ENCODE results near the gene TNFRSF14.

DNA sequence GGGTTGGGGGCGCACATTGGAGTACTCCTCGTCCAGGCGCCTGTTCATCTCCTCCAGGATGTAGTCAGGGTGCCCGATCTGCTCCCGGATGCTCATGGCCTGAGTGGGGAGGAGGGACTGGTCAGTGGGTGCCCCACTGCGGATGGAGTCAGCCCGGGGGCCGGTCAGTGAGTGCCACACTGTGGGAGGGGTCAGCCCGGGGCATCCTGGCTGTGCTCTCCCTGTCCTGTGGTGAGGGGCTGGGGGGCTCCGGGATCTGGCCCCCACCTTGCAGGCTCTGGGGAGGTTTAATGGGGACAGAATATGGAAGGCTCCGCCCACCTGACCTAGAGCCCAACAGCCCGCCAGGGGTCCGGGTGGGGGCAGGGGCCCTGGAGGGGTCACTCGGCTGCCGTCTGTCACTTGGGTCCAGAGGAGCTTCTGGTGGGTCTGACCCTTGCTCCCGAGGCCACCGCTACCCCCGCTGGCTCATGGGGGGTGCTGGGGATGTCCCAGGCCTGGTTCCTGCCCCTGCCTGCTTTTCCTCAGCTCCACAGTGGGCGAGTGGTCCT is 39.2 kb downstream of the TNFRSF14 start:
- TF ChIP-seq CREB1 (IDR thresholded peaks at IDR 0.05; ENCODE audit: low read depth) (no peak), EP300 (IDR thresholded peaks at IDR 0.05; ENCODE audit: borderline replicate concordance) (no peak), EGR1 (IDR thresholded peaks at IDR 0.05) (no peak), NFIC (IDR thresholded peaks at IDR 0.05) (no peak), CEBPB (IDR thresholded peaks at IDR 0.05) (no peak), TAF1 (IDR thresholded peaks at IDR 0.05; ENCODE audit: low read depth) (no peak), YY1 (IDR thresholded peaks at IDR 0.05; ENCODE audit: low read depth) (no peak), RAD21 (IDR thresholded peaks at IDR 0.05; ENCODE audit: low read depth) (no peak)
- TF ChIP-seq, protein P1, sequence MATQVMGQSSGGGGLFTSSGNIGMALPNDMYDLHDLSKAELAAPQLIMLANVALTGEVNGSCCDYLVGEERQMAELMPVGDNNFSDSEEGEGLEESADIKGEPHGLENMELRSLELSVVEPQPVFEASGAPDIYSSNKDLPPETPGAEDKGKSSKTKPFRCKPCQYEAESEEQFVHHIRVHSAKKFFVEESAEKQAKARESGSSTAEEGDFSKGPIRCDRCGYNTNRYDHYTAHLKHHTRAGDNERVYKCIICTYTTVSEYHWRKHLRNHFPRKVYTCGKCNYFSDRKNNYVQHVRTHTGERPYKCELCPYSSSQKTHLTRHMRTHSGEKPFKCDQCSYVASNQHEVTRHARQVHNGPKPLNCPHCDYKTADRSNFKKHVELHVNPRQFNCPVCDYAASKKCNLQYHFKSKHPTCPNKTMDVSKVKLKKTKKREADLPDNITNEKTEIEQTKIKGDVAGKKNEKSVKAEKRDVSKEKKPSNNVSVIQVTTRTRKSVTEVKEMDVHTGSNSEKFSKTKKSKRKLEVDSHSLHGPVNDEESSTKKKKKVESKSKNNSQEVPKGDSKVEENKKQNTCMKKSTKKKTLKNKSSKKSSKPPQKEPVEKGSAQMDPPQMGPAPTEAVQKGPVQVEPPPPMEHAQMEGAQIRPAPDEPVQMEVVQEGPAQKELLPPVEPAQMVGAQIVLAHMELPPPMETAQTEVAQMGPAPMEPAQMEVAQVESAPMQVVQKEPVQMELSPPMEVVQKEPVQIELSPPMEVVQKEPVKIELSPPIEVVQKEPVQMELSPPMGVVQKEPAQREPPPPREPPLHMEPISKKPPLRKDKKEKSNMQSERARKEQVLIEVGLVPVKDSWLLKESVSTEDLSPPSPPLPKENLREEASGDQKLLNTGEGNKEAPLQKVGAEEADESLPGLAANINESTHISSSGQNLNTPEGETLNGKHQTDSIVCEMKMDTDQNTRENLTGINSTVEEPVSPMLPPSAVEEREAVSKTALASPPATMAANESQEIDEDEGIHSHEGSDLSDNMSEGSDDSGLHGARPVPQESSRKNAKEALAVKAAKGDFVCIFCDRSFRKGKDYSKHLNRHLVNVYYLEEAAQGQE (IDR thresholded peaks at IDR 0.05; ENCODE audit: low read depth), result no peak
- TF ChIP-seq, protein P2, sequence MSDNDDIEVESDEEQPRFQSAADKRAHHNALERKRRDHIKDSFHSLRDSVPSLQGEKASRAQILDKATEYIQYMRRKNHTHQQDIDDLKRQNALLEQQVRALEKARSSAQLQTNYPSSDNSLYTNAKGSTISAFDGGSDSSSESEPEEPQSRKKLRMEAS (IDR thresholded peaks at IDR 0.05), result no peak
- TF ChIP-seq, protein P3, sequence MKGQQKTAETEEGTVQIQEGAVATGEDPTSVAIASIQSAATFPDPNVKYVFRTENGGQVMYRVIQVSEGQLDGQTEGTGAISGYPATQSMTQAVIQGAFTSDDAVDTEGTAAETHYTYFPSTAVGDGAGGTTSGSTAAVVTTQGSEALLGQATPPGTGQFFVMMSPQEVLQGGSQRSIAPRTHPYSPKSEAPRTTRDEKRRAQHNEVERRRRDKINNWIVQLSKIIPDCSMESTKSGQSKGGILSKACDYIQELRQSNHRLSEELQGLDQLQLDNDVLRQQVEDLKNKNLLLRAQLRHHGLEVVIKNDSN (IDR thresholded peaks at IDR 0.05), result no peak
